GM12878 (cell line): ENCODE data around the gene ADAMTSL5. TPM values are rescaled to one million over a fixed set of nuclear protein-coding genes. Genes with fewer than 3 reads are reported as not detected.

Source experiments
- ATAC-seq: fragments of 200-7000 bp; cut with Tn5 transposase; 3 replicates; pipeline ENCODE4 v1.9.1; 2020; ENCODE audit warnings: mild to moderate bottlenecking, moderate library complexity
- BruUV-seq: library from RNA; stranded (reverse); fragments of 400-500 nt; replicated peaks from 2 replicates; lab custom pipeline; 2021; lab: Mats Ljungman, UMichigan
- CTCF ChIA-PET: fragments of 300-600 bp; sonication (Branson Sonifier 250); formaldehyde crosslinking; extraction: SDS; loops from one replicate; lab custom pipeline; 2021; ENCODE audit warnings: inconsistent platforms; lab: Yijun Ruan, JAX
- POLR2A ChIA-PET: fragments of 350-600 bp; formaldehyde crosslinking; extraction: SDS; loops from one replicate; lab custom pipeline; 2021; ENCODE audit warnings: inconsistent platforms; lab: Charles Lee
- RAD21 ChIA-PET: fragments of 300-600 bp; sonication (Branson Sonifier 250); formaldehyde crosslinking; loops from one replicate; lab custom pipeline; 2023; ENCODE audit warnings: antibody characterized with exemption; ENCODE audit not compliant: unreplicated experiment; lab: Charles Lee
- SMC1A ChIA-PET: fragments of 300-600 bp; sonication (Branson Sonifier 250); formaldehyde crosslinking; loops from one replicate; lab custom pipeline; 2023; ENCODE audit not compliant: unreplicated experiment, uncharacterized antibody; lab: Charles Lee
- DNase-seq: peaks from one replicate; pipeline ENCODE4 v3.0.0-alpha.2; 2011; ENCODE audit warnings: low read depth, low spot score
- FAIRE-seq: peaks from 3 replicates; lab custom pipeline; 2011; peaks lifted over from hg19 to GRCh38; lab: Jason Lieb, UNC
- H2AFZ ChIP-seq: 2 replicates; pipeline ENCODE4 v1.6.0; 2011; ENCODE audit warnings: low read depth, low read length, control low read depth; ENCODE audit not compliant: control insufficient read depth
- H3K27ac ChIP-seq: 2 replicates; pipeline ENCODE4 v1.5.1; 2011; ENCODE audit warnings: control low read depth; ENCODE audit not compliant: control insufficient read depth, insufficient read depth
- H3K27me3 ChIP-seq, 2 experiments: replicated peaks in 1 of 2; 2 replicates each; pipeline versions ENCODE4 v1.6.0 to v1.6.1; 2011; ENCODE audit warnings: low read length in 1 of 2; ENCODE audit not compliant: control insufficient read depth in 2 of 2, insufficient read depth in 2 of 2
- H3K36me3 ChIP-seq, 2 experiments: 2 replicates each; pipeline ENCODE4 v1.5.1; 2011; ENCODE audit warnings: low read length in 1 of 2; ENCODE audit not compliant: control insufficient read depth in 2 of 2, insufficient read depth in 2 of 2
- H3K4me1 ChIP-seq: 2 replicates; pipeline ENCODE4 v1.6.1; 2011; ENCODE audit warnings: mild to moderate bottlenecking, low read length, moderate library complexity, mixed read lengths; ENCODE audit not compliant: control insufficient read depth, insufficient read depth
- H3K4me2 ChIP-seq: 2 replicates; pipeline ENCODE4 v1.6.0; 2011; ENCODE audit warnings: control low read depth; ENCODE audit not compliant: control insufficient read depth, insufficient read depth
- H3K4me3 ChIP-seq: fragments of 200-600 bp; sonication (generic); 2 replicates; pipeline ENCODE4 v1.5.1; 2016
- H3K79me2 ChIP-seq: 2 replicates; pipeline ENCODE4 v1.6.0; 2011; ENCODE audit warnings: low read length; ENCODE audit not compliant: control insufficient read depth, insufficient read depth
- H3K9ac ChIP-seq: 2 replicates; pipeline ENCODE4 v1.8.0; 2011; ENCODE audit warnings: low read length, control low read depth, mixed read lengths; ENCODE audit not compliant: control insufficient read depth, insufficient read depth
- H3K9me3 ChIP-seq: replicated peaks from 3 replicates; pipeline ENCODE4 v1.5.1; 2011; ENCODE audit warnings: mild to moderate bottlenecking, low read length; ENCODE audit not compliant: control insufficient read depth, insufficient read depth
- H4K20me1 ChIP-seq: 2 replicates; pipeline ENCODE4 v1.6.0; 2011; ENCODE audit not compliant: control insufficient read depth, insufficient read depth
- CHD1 ChIP-seq: IDR thresholded peaks from 2 replicates; pipeline ENCODE4 v1.6.1; 2012; ENCODE audit warnings: low read depth, low read length, improper control_type of control experiment
- E4F1 ChIP-seq: fragments of 450-650 bp; IDR thresholded peaks from 2 replicates; pipeline ENCODE4 v1.6.1; 2018; ENCODE audit warnings: borderline replicate concordance, mild to moderate bottlenecking; ENCODE audit not compliant: partially characterized antibody
- IKZF2 ChIP-seq, 2 experiments: fragments of 450-650 bp; IDR thresholded peaks; 2 replicates each; pipeline ENCODE4 v1.6.1; 2017; ENCODE audit warnings: mild to moderate bottlenecking in 2 of 2, moderate library complexity in 2 of 2
- MLLT1 ChIP-seq: fragments of 450-650 bp; IDR thresholded peaks from 2 replicates; pipeline ENCODE4 v1.6.1; 2016; ENCODE audit warnings: mild to moderate bottlenecking
- NR2F1 ChIP-seq: fragments of 450-650 bp; conservative IDR thresholded peaks from 2 replicates; pipeline ENCODE4 v1.6.1; 2017; ENCODE audit warnings: mild to moderate bottlenecking
- STAT3 ChIP-seq: IDR thresholded peaks from 2 replicates; pipeline ENCODE4 v1.6.1; 2011; ENCODE audit warnings: low read depth, low read length, improper control_type of control experiment
- ZNF217 ChIP-seq: fragments of 450-650 bp; IDR thresholded peaks from 2 replicates; pipeline ENCODE4 v1.6.1; 2017; ENCODE audit warnings: antibody characterized with exemption, mild to moderate bottlenecking
- WGBS: methylation state at CpG from one replicate; pipeline ENCODE4 v1.1.6; 2016; ENCODE audit warnings: low lambda C conversion rate; ENCODE audit not compliant: insufficient replicate concordance, insufficient coverage; ENCODE audit errors: missing lambda C conversion rate; 5-methylcytosine and 5-hydroxymethylcytosine counted together
- in situ Hi-C: fragments of 300-500 bp; cut with MboI; formaldehyde crosslinking; loops from 9 replicates; pipeline ENCODE4 v1.14.3; 2018; ENCODE audit warnings: mixed read lengths
- intact Hi-C: fragments of 100-400 bp; cut with micrococcal nuclease; formaldehyde crosslinking; loops from one replicate; pipeline ENCODE4 v1.14.2; 2022; ENCODE audit not compliant: unreplicated experiment
- polyA plus RNA-seq, 11 experiments: library from polyadenylated mRNA; depleted of rRNA in 4 of 11; unstranded in 6 of 11; stranded (reverse) in 5 of 11; fragments of >200 nt; fragmentation: Nextera tagmentation in 4 of 11; fragmentation: Illumina TruSeq in 1 of 11; extraction: Ambion mirVana in 4 of 11; extraction: Trizol in 1 of 11; gene quantifications; 1 replicate in 1 of 11; 2 replicates in 10 of 11; pipeline versions ENCODE4 v1.2.1 to v1.2.3, GENCODE V29; 2011 to 2016; ENCODE audit warnings: inconsistent platforms in 2 of 11, missing spikeins in 2 of 11, low read depth in 1 of 11
- total RNA-seq, 4 experiments: library from RNA; depleted of rRNA in 3 of 4; stranded (reverse); fragments of >200 nt in 3 of 4; fragmentation: Illumina TruSeq in 1 of 4; extraction: Trizol in 1 of 4; gene quantifications; 2 replicates each; pipeline versions ENCODE4 v1.2.1 to v1.2.3, GENCODE V29; 2013 to 2021

The ADAMTSL5 gene
- total and polyA plus RNA-seq, 10 of the 15 experiments (the other 5 are each of a cell fraction or from before 2014, with no cell fraction given) = 0.04 to 0.83 (median 0.32) TPM; not detected in 4

- TF ChIP-seq MLLT1 (no peak), ZNF217 (no peak), STAT3 (no peak), IKZF2 (IDR thresholded peaks at IDR 0.05) (no peak)
- TF ChIP-seq, all 136 proteins: peak for 0
Measured at GRCh38 chr19:1505012-1505411, 7.8 kb downstream of the ADAMTSL5 start (continued).

GRCh38 chr19:1503925-1504773 is 8.7 kb downstream of the ADAMTSL5 start:
- Histone ChIP-seq H3K9me3 (no peaks in the 10 kb centered on the region; the same call in 2 of the 3 replicates), H4K20me1 (no peaks in the 10 kb centered on the region), H3K4me1 (no peaks in the 10 kb centered on the region), H3K4me3 (no peak overlapping the region), H3K36me3 (no peaks in the 10 kb centered on the region), H2AFZ (no peak overlapping the region), H3K27me3 (no peaks in the 10 kb centered on the region; a peak in 1 of 4 replicates), H3K9ac (no peak overlapping the region), H3K79me2 (no peaks in the 10 kb centered on the region), H3K27ac (no peak overlapping the region), H3K4me2 (no peak overlapping the region)
- 31% methylated on average over 22 of the region's 23 CpGs for WGBS
- ChIA-PET SMC1A (no interaction called here), POLR2A (no interaction called here), RAD21 (no interaction called here), CTCF (interaction anchor here (0.6 to 1.2 kb wide), 3 partner anchors 15 to 187 kb away, joined by 3 read pairs; no protein-coding TSS in a partner anchor)
- in situ Hi-C loops = no loop called here
- FAIRE-seq (no peak), DNase-seq (no peak), ATAC-seq (no peak)
- intact Hi-C loops = no loop called here
- BruUV-seq = no TSS peak
- no peak for TF ChIP-seq CHD1
- TF ChIP-seq E4F1 = no peak
- no peak for TF ChIP-seq NR2F1
